Type B pancreatic cell (in vitro differentiated cells): ENCODE data around the gene PSD. TPM values are rescaled to one million over a fixed set of nuclear protein-coding genes. Genes with fewer than 3 reads are reported as not detected.

Source experiments
- DNase-seq: peaks from one replicate; pipeline ENCODE4 v3.0.0; 2021; ENCODE audit warnings: mixed read lengths; ENCODE audit not compliant: unreplicated experiment; ENCODE audit errors: extremely low spot score
- H3K27ac Mint-ChIP-seq: 2 replicates; pipeline ENCODE4 v1.8.0; 2021; ENCODE audit warnings: mild to moderate bottlenecking, mixed read lengths
- H3K27me3 Mint-ChIP-seq: 2 replicates; pipeline ENCODE4 v1.8.0; 2021; ENCODE audit warnings: mixed read lengths
- H3K36me3 Mint-ChIP-seq: 2 replicates; pipeline ENCODE4 v1.8.0; 2021; ENCODE audit warnings: mixed read lengths
- H3K4me1 Mint-ChIP-seq: one replicate; pipeline ENCODE4 v1.8.0; 2021; ENCODE audit warnings: mixed read lengths; ENCODE audit not compliant: unreplicated experiment
- H3K4me3 Mint-ChIP-seq: 2 replicates; pipeline ENCODE4 v1.8.0; 2021; ENCODE audit warnings: mild to moderate bottlenecking, mixed read lengths
- H3K9me3 Mint-ChIP-seq: 2 replicates; pipeline ENCODE4 v1.8.0; 2021; ENCODE audit warnings: mixed read lengths
- total RNA-seq: library from RNA; stranded (reverse); gene quantifications from 2 replicates; pipeline ENCODE4 v1.2.1, GENCODE V29; 2021; ENCODE audit warnings: low replicate concordance
- TF ChIP-seq, protein P1 (sequence below): fragments of 200-600 bp; sonication (generic); conservative IDR thresholded peaks from 2 replicates; pipeline ENCODE4 v1.5.0; 2021; ENCODE audit warnings: antibody characterized with exemption, mild to moderate bottlenecking

PSD gene
- total RNA-seq, 1 donor from 2014 or later, result 7.8 TPM

DNA sequence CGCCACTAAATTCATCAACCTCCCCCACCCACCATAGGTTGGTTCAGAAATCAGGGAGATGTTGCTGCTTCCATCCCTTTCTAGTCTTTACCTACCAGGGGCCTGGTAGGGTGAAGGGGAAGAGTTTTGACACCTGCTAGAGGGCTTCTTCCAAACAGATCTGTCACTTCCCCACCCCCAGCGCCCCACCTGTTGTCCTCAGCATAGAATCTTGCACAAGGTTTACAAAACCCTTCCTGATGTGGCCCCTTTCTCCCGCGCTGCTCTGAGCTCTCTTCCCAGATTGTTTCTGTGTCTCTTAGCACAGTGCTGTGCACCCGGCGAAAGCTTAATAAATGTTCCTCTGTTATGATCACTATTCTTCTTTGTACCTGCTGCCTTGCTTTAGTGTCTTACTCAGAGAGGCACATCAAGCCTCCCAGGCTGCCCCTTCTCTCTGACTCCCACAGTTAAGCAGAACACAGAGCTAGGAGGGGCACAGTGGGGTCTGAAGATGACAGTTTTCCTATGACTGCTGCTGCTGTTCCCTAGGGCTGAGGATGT, 44.0 kb upstream of the PSD start:
- H3K27me3 Mint-ChIP-seq, result peaks cover 2% of the 10 kb centered on the region
- H3K4me1 Mint-ChIP-seq, result peaks cover 26% of the 10 kb centered on the region
- peaks cover 3% of the 10 kb centered on the region for H3K36me3 Mint-ChIP-seq
- DNase-seq, result no peak
- TF ChIP-seq, protein P1, sequence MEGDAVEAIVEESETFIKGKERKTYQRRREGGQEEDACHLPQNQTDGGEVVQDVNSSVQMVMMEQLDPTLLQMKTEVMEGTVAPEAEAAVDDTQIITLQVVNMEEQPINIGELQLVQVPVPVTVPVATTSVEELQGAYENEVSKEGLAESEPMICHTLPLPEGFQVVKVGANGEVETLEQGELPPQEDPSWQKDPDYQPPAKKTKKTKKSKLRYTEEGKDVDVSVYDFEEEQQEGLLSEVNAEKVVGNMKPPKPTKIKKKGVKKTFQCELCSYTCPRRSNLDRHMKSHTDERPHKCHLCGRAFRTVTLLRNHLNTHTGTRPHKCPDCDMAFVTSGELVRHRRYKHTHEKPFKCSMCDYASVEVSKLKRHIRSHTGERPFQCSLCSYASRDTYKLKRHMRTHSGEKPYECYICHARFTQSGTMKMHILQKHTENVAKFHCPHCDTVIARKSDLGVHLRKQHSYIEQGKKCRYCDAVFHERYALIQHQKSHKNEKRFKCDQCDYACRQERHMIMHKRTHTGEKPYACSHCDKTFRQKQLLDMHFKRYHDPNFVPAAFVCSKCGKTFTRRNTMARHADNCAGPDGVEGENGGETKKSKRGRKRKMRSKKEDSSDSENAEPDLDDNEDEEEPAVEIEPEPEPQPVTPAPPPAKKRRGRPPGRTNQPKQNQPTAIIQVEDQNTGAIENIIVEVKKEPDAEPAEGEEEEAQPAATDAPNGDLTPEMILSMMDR, result no peak
- H3K4me3 Mint-ChIP-seq, result peak overlapping the region; percentile 92
- H3K9me3 Mint-ChIP-seq, result no peaks in the 10 kb centered on the region
- H3K27ac Mint-ChIP-seq, result peak overlapping the region; percentile 91

DNA sequence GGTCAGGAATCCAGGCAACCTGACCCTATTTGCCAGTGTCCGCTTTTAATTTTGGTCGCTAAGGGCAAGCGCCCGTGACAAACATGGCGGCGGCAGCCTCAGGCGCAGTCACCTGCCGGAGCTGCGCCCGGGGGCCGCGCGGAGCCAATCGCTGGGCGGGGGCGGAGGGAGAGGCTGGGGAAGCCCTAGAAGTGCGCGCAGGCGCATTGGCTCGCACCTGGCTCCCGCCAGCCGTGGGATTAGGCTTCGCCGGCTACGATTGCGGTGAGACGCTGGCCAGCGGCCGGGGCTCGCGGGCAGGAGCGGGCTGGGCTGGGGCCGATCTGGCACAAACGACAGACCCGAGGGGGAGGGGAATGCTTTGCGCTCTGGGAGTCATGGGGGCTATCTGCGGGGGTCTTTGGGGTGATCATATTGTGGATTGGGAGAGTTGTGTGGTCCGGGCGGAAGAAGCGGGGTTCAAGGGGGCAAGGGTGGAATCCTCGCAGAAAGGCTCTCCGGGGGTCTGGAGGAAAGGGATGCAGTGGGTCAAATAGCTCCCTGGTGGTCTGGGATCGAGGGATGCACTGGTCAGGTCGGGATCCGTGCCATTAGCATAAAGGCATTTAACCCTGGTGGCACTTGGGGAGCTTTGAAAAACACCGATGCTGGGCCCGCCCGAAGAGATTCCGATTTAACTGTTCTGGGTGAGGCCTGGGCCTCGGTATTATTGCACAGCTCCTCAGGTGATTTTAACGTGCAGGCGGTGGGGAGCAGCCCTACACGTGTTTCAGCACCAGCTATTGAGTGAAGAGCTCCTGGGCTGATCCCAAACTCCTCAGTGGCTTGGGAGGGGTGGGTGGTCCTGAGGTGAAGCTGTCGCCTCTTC, 42.8 kb upstream of the PSD start:
- TF ChIP-seq, protein P1, result no peak
- peaks cover 2% of the 10 kb centered on the region for H3K27me3 Mint-ChIP-seq
- no peaks in the 10 kb centered on the region for H3K9me3 Mint-ChIP-seq
- peak overlapping the region; percentile 91 for H3K27ac Mint-ChIP-seq
- peak overlapping the region; percentile 92 for H3K4me3 Mint-ChIP-seq
- peak; percentile 97 for DNase-seq
- H3K36me3 Mint-ChIP-seq, result peaks cover 3% of the 10 kb centered on the region
- peaks cover 26% of the 10 kb centered on the region for H3K4me1 Mint-ChIP-seq

DNA sequence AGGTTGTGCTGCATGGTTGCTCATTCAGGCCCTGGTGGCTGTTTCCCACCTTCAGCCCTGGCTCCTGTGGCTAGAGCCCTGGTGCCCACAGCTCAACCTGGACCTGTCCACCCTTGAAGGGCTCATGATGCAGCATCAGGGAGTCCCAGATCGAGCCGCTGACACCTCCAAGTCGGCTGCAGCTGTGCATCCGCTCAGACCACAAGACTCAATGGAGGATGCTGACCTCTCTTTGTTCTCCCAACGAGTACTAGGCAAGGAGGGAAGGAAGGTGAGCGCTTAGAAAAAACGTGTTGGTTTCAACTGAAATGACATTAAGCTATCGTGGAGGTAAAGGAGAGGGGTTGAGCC, 42.2 kb upstream of the PSD start:
- Mint-ChIP-seq H3K27ac (peak overlapping the region; percentile 91), H3K27me3 (peaks cover 2% of the 10 kb centered on the region), H3K4me1 (peaks cover 26% of the 10 kb centered on the region), H3K36me3 (peaks cover 3% of the 10 kb centered on the region), H3K9me3 (no peaks in the 10 kb centered on the region), H3K4me3 (peak overlapping the region; percentile 92)
- no peak for DNase-seq
- TF ChIP-seq, protein P1, result no peak

- Mint-ChIP-seq H3K9me3 (no peaks in the 10 kb centered on the region), H3K4me3 (no peak overlapping the region), H3K36me3 (peaks cover 2% of the 10 kb centered on the region), H3K27ac (no peak overlapping the region), H3K4me1 (peaks cover 23% of the 10 kb centered on the region), H3K27me3 (peaks cover 2% of the 10 kb centered on the region)
- no peak for DNase-seq
- TF ChIP-seq, protein P1, result no peak
These were observed 40.1 kb upstream of the PSD start for GRCh38 chr10:102458656-102459055.

GRCh38 chr10:102457591-102458150, 39.1 kb upstream of the PSD start:
- H3K27me3 Mint-ChIP-seq, result no peaks in the 10 kb centered on the region
- no peaks in the 10 kb centered on the region for H3K36me3 Mint-ChIP-seq
- H3K27ac Mint-ChIP-seq, result no peak overlapping the region
- no peaks in the 10 kb centered on the region for H3K9me3 Mint-ChIP-seq
- no peak overlapping the region for H3K4me3 Mint-ChIP-seq
- DNase-seq, result no peak
- peaks cover 22% of the 10 kb centered on the region for H3K4me1 Mint-ChIP-seq
- TF ChIP-seq, protein P1, result no peak
